Measurements from ENCODE around the gene APP. TPM values are rescaled to one million over a fixed set of nuclear protein-coding genes. Genes with fewer than 3 reads are reported as not detected.

APP gene
- total RNA-seq, 1 experiment from 2014 or later: 224 TPM

DNA sequence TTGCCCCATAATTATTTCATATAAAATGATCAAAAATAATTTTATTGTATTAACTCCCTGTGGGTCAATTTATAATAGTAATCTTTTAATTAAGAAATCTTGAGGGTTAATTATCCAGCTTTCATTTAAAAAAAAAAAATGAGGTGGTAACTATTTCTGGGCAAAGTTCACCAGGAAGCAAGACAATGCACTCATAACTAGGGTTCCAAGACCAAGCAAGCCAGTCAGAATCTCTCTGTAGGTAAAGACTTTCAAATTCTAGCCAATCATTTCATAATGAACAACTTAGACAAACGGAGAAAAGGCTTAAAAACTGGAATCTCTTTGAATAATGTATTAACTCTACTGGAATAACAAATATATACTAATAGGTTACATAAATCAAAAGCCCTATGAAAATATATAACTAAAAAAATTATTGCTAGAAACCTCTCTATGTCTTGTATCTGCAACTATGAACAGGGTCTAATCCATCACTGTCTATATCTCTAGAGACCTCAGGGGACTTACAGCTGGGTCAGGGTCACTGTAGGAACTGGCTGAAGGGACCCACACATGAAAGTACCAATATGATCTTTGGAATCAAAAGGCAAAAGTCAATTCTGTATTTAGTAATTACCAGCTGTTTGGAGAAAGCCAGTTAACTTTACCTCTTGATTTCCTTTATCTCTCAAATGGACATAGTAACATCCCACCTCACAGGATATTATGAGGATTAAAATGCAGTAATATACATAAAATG lies 43.3 kb downstream of the APP start:
- ChIA-PET CTCF (no interaction called here), POLR2A (ENCODE audit: unreplicated experiment) (no interaction called here)
- H3K4me1 ChIP-seq (replicated peaks; ENCODE audit: insufficient read depth): 0 out of 2 replicates have a peak, but pooled peaks cover 5% of the 10 kb centered on the region
- H2AFZ ChIP-seq: no peak overlapping the region
- H3K36me3 ChIP-seq (ENCODE audit: low read depth): no peaks in the 10 kb centered on the region
- H4K20me1 ChIP-seq (ENCODE audit: insufficient read depth): no peaks in the 10 kb centered on the region
- intact Hi-C loops (cut with micrococcal nuclease; ENCODE audit: unreplicated experiment): no loop called here
- no peaks in the 10 kb centered on the region for H3K27me3 ChIP-seq (ENCODE audit: insufficient read depth, low read depth)
- no peaks in the 10 kb centered on the region for H3K9me3 ChIP-seq (ENCODE audit: insufficient read depth, low read depth)
- peaks cover 51% of the 10 kb centered on the region for H3K79me2 ChIP-seq (ENCODE audit: low read depth)
- no peak overlapping the region for H3K27ac ChIP-seq
- no TSS peak for BruUV-seq (replicated peaks)
- no peak overlapping the region for H3K4me2 ChIP-seq
- TF ChIP-seq CTCF (conservative IDR thresholded peaks at IDR 0.05) (no peak), EZH2 (IDR thresholded peaks at IDR 0.05; ENCODE audit: low read depth) (no peak)
- H3K9me2 ChIP-seq (ENCODE audit: insufficient read depth): no peaks in the 10 kb centered on the region
- no peak for DNase-seq
- H3K4me3 ChIP-seq: no peak overlapping the region
- H3F3A ChIP-seq (ENCODE audit: insufficient read depth, low read depth): no peaks in the 10 kb centered on the region; the same call in 1 of the 2 replicates

DNA sequence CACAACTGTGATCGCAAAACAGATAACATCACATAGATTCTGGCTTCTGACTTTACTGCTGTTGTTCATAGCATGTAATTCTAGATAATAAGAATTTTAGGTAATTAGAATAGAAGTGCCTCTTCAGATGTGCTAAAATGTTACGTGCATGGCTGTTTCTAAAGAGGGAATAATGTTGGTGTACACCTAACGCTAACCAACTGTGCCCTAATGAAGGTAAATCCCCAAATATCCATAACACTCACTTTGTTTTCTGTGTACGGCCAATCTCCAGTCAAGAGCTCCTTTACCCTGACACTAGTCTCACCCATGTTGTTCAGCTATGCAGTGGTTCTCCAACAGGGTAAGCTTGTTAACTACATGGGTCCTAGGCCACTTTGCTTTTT lies 44.4 kb downstream of the APP start:
- Histone ChIP-seq H3K36me3 (ENCODE audit: low read depth) (no peaks in the 10 kb centered on the region), H3K9me3 (ENCODE audit: insufficient read depth, low read depth) (no peaks in the 10 kb centered on the region), H3K27me3 (ENCODE audit: insufficient read depth, low read depth) (no peaks in the 10 kb centered on the region), H2AFZ (no peak overlapping the region), H3K9me2 (ENCODE audit: insufficient read depth) (no peaks in the 10 kb centered on the region), H3K79me2 (ENCODE audit: low read depth) (peaks cover 46% of the 10 kb centered on the region), H3K4me1 (replicated peaks; ENCODE audit: insufficient read depth) (0 out of 2 replicates have a peak, but pooled peaks cover 5% of the 10 kb centered on the region), H3K4me3 (no peak overlapping the region), H3K4me2 (no peak overlapping the region), H3F3A (ENCODE audit: insufficient read depth, low read depth) (no peaks in the 10 kb centered on the region), H4K20me1 (ENCODE audit: insufficient read depth) (no peaks in the 10 kb centered on the region), H3K27ac (no peak overlapping the region)
- TF ChIP-seq CTCF (conservative IDR thresholded peaks at IDR 0.05): no peak
- no peak for TF ChIP-seq EZH2 (IDR thresholded peaks at IDR 0.05; ENCODE audit: low read depth)
- POLR2A ChIA-PET (ENCODE audit: unreplicated experiment): no interaction called here
- intact Hi-C loops (cut with micrococcal nuclease; ENCODE audit: unreplicated experiment): no loop called here
- no peak for DNase-seq
- no TSS peak for BruUV-seq (replicated peaks)
- CTCF ChIA-PET: no interaction called here

GRCh38 chr21:26125433-26126167 lies 45.0 kb downstream of the APP start:
- ChIA-PET POLR2A (ENCODE audit: unreplicated experiment) (no interaction called here), CTCF (no interaction called here)
- H3K4me3 ChIP-seq: no peak overlapping the region
- BruUV-seq (replicated peaks): no TSS peak
- no peaks in the 10 kb centered on the region for H3K36me3 ChIP-seq (ENCODE audit: low read depth)
- no peaks in the 10 kb centered on the region for H3K9me2 ChIP-seq (ENCODE audit: insufficient read depth)
- H3K4me2 ChIP-seq: no peak overlapping the region
- DNase-seq: no peak
- H3K4me1 ChIP-seq (replicated peaks; ENCODE audit: insufficient read depth): 0 out of 2 replicates have a peak, but pooled peaks cover 5% of the 10 kb centered on the region
- no peaks in the 10 kb centered on the region for H3K27me3 ChIP-seq (ENCODE audit: insufficient read depth, low read depth)
- no peak overlapping the region for H3K27ac ChIP-seq
- TF ChIP-seq CTCF (conservative IDR thresholded peaks at IDR 0.05) (no peak), EZH2 (IDR thresholded peaks at IDR 0.05; ENCODE audit: low read depth) (no peak)
- no peaks in the 10 kb centered on the region for H3F3A ChIP-seq (ENCODE audit: insufficient read depth, low read depth)
- intact Hi-C loops (cut with micrococcal nuclease; ENCODE audit: unreplicated experiment): no loop called here
- no peak overlapping the region for H2AFZ ChIP-seq
- no peaks in the 10 kb centered on the region for H3K9me3 ChIP-seq (ENCODE audit: insufficient read depth, low read depth)
- no peaks in the 10 kb centered on the region for H4K20me1 ChIP-seq (ENCODE audit: insufficient read depth)
- peaks cover 46% of the 10 kb centered on the region for H3K79me2 ChIP-seq (ENCODE audit: low read depth)

Data from PC-9 (cell line).